Endothelial cell of umbilical vein (primary cell): ENCODE results near the gene RRP15. TPM values are rescaled to one million over a fixed set of nuclear protein-coding genes. Genes with fewer than 3 reads are reported as not detected.

Experiments
- BruUV-seq: library from RNA; stranded (reverse); fragments of 400-500 nt; replicated peaks from 2 replicates; lab custom pipeline; 2021; lab: Mats Ljungman, UMichigan
- CTCF ChIA-PET: fragments of 300-600, 350-600 bp; sonication (Branson Sonifier 250); formaldehyde crosslinking; loops from one replicate; lab custom pipeline; 2021; ENCODE audit warnings: antibody characterized with exemption, inconsistent platforms; lab: Charles Lee
- POLR2A ChIA-PET: fragments of 300-600, 350-600 bp; sonication (Branson Sonifier 250); formaldehyde crosslinking; loops from one replicate; lab custom pipeline; 2021; ENCODE audit warnings: antibody characterized with exemption, inconsistent platforms; lab: Charles Lee
- DNase-seq: peaks from one replicate; pipeline ENCODE4 v3.0.0-alpha.2; 2011; ENCODE audit warnings: low read depth, low spot score
- FAIRE-seq: peaks from 2 replicates; lab custom pipeline; 2011; peaks lifted over from hg19 to GRCh38; lab: Jason Lieb, UNC
- H2AFZ ChIP-seq: 2 replicates; pipeline ENCODE4 v1.6.0; 2012; ENCODE audit warnings: low read depth, low read length, control low read depth, inconsistent platforms
- H3K27ac ChIP-seq: 2 replicates; pipeline ENCODE4 v1.5.1; 2011; ENCODE audit warnings: low read depth, mild to moderate bottlenecking, control low read depth, low read length, moderate library complexity; ENCODE audit not compliant: insufficient read depth
- H3K27me3 ChIP-seq, 2 experiments: 2 replicates each; pipeline versions ENCODE4 v1.6.0 to v1.6.1; 2011; ENCODE audit warnings: low read length in 2 of 2, mixed read lengths in 1 of 2; ENCODE audit not compliant: control insufficient read depth in 2 of 2, insufficient read depth in 2 of 2
- H3K36me3 ChIP-seq, 2 experiments: 2 replicates in 1 of 2; 3 replicates in 1 of 2; pipeline ENCODE4 v1.5.1; 2011; ENCODE audit warnings: low read length in 2 of 2, mild to moderate bottlenecking in 1 of 2, moderate library complexity in 1 of 2; ENCODE audit not compliant: control insufficient read depth in 2 of 2, insufficient read depth in 2 of 2; ENCODE audit errors: extremely low read depth in 1 of 2
- H3K4me1 ChIP-seq: 3 replicates; pipeline ENCODE4 v1.5.1; 2011; ENCODE audit warnings: mild to moderate bottlenecking, low read length; ENCODE audit not compliant: control insufficient read depth, insufficient read depth; ENCODE audit errors: extremely low read depth
- H3K4me2 ChIP-seq: 2 replicates; pipeline ENCODE4 v1.6.1; 2011; ENCODE audit warnings: low read length, control low read depth, mixed read lengths; ENCODE audit not compliant: insufficient read depth
- H3K4me3 ChIP-seq, 3 experiments: fragments of 200-600 bp in 1 of 3; sonication (generic), shearing (Covaris generic) in 1 of 3; replicated peaks in 1 of 3; 2 replicates each; pipeline ENCODE4 v1.5.1; 2011 to 2016; ENCODE audit warnings: control low read depth in 3 of 3, low read length in 3 of 3, mild to moderate bottlenecking in 2 of 3, inconsistent platforms in 1 of 3, low read depth in 1 of 3, moderate library complexity in 1 of 3; ENCODE audit not compliant: insufficient read depth in 1 of 3
- H3K79me2 ChIP-seq: 2 replicates; pipeline ENCODE4 v1.6.0; 2012; ENCODE audit warnings: low read length, inconsistent platforms; ENCODE audit not compliant: control insufficient read depth, insufficient read depth
- H3K9ac ChIP-seq: replicated peaks from 2 replicates; pipeline ENCODE3; 2011; ENCODE audit warnings: low read length, control low read depth; ENCODE audit not compliant: insufficient read depth; ENCODE audit errors: extremely low read depth
- H3K9me1 ChIP-seq: replicated peaks from 3 replicates; pipeline ENCODE4 v1.6.0; 2011; ENCODE audit warnings: mild to moderate bottlenecking, low read length; ENCODE audit not compliant: control insufficient read depth, insufficient read depth; ENCODE audit errors: extremely low read depth
- H3K9me3 ChIP-seq: replicated peaks from 2 replicates; pipeline ENCODE4 v1.5.1; 2012; ENCODE audit warnings: low read length, inconsistent platforms; ENCODE audit not compliant: control insufficient read depth, insufficient read depth
- H4K20me1 ChIP-seq: replicated peaks from 2 replicates; pipeline ENCODE3; 2011; ENCODE audit warnings: mild to moderate bottlenecking, low read length; ENCODE audit not compliant: control insufficient read depth, insufficient read depth; ENCODE audit errors: extremely low read depth
- EZH2 ChIP-seq: IDR thresholded peaks from 2 replicates; pipeline ENCODE4 v1.6.1; 2012; ENCODE audit warnings: borderline replicate concordance, low read depth, mild to moderate bottlenecking, moderate library complexity, low read length, inconsistent platforms; ENCODE audit not compliant: severe bottlenecking
- FOS ChIP-seq: IDR thresholded peaks from 2 replicates; pipeline ENCODE4 v1.6.1; 2011; ENCODE audit warnings: mild to moderate bottlenecking, low read length, moderate library complexity, borderline replicate concordance; ENCODE audit not compliant: insufficient read depth
- GATA2 ChIP-seq: IDR thresholded peaks from 2 replicates; pipeline ENCODE4 v1.7.0; 2011; ENCODE audit warnings: low read depth, mild to moderate bottlenecking, moderate library complexity, mixed read lengths, low read length; ENCODE audit not compliant: insufficient read length, insufficient read depth
- JUN ChIP-seq: IDR thresholded peaks from 2 replicates; pipeline ENCODE4 v1.6.1; 2011; ENCODE audit warnings: borderline replicate concordance, low read depth; ENCODE audit not compliant: insufficient read length, insufficient read depth
- MYC ChIP-seq: IDR thresholded peaks from one replicate; pipeline ENCODE4 v1.6.1; 2011; ENCODE audit warnings: mild to moderate bottlenecking, low read depth, low read length
- POLR2A ChIP-seq: IDR thresholded peaks from 2 replicates; pipeline ENCODE4 v1.6.1; 2012; ENCODE audit warnings: low read depth, mild to moderate bottlenecking, control low read depth, low read length
- POLR2AphosphoS5 ChIP-seq: IDR thresholded peaks from 2 replicates; pipeline ENCODE4 v1.6.1; 2012; ENCODE audit warnings: low read depth, mild to moderate bottlenecking, control low read depth, low read length, moderate library complexity; ENCODE audit not compliant: insufficient read depth
- dilution Hi-C: fragments of 300-500 bp; cut with MboI; formaldehyde crosslinking; loops from one replicate; pipeline ENCODE4 v1.15.0; 2019; ENCODE audit warnings: low sequenced_read_pairs; ENCODE audit not compliant: extremely low pct_ligation_motif_present
- intact Hi-C: fragments of 100-400 bp; cut with micrococcal nuclease; formaldehyde crosslinking; loops from one replicate; pipeline ENCODE4 v1.10.0; 2022
- polyA plus RNA-seq, 4 experiments: library from polyadenylated mRNA; depleted of rRNA in 3 of 4; stranded (reverse) in 3 of 4; unstranded in 1 of 4; fragments of >200 nt; gene quantifications; 2 replicates each; pipeline versions ENCODE4 v1.2.1 to v1.2.3, GENCODE V29; 2011 to 2012; ENCODE audit warnings: missing spikeins in 1 of 4
- total RNA-seq: library from RNA; stranded (reverse); gene quantifications from 2 replicates; pipeline ENCODE4 v1.2.3, GENCODE V29; 2021
- TF ChIP-seq, protein P1 (sequence below), 2 donors: IDR thresholded peaks; 1 replicate in 1 of 2; 2 replicates in 1 of 2; pipeline ENCODE4 v1.5.1; 2011; ENCODE audit warnings: low read length in 2 of 2, mild to moderate bottlenecking in 2 of 2, moderate library complexity in 2 of 2, control low read depth in 1 of 2, inconsistent platforms in 1 of 2, low read depth in 1 of 2; ENCODE audit not compliant: insufficient read depth in 1 of 2; ENCODE audit errors: extremely low read depth in 1 of 2
- TF ChIP-seq, protein P2 (sequence below): IDR thresholded peaks from 2 replicates; pipeline ENCODE4 v1.6.1; 2011; ENCODE audit not compliant: insufficient read depth, insufficient read length

RRP15 gene
- total and polyA plus RNA-seq, 2 donors (not counting 3 experiments of a cell fraction or from before 2014, with no cell fraction given) = 1.0 to 17.3 TPM

DNA sequence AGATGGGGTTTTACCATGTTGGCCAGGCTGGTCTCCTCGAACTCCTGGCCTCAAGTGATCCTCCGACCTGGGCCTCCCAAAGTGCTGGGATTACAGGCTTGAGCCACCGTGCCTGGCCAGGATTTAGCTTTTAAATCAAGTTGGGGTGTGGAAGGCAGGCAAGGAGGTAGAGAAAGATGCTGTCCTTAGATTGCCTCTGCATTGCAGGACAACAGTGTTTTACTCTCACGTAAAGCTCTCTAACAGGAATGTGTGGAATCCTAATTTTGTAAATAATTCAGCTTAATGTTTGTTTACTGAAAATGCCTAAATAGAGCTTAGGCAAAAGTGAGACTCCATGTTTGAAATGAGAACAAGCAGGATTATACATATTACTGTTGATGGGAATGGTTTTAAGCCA lies 30.5 kb downstream of the RRP15 start:
- Histone ChIP-seq H3K27me3 (no peaks in the 10 kb centered on the region), H3K9me1 (no peaks in the 10 kb centered on the region), H4K20me1 (no peaks in the 10 kb centered on the region), H3K4me1 (peaks cover 20% of the 10 kb centered on the region), H2AFZ (no peak overlapping the region), H3K9ac (no peak overlapping the region), H3K4me3 (no peak overlapping the region), H3K27ac (no peak overlapping the region), H3K9me3 (no peaks in the 10 kb centered on the region), H3K36me3 (no peaks in the 10 kb centered on the region), H3K4me2 (no peak overlapping the region), H3K79me2 (peaks cover 9% of the 10 kb centered on the region)
- dilution Hi-C loops (no loop called here), intact Hi-C loops (loop anchor here (10.0 kb wide), 1 partner anchor 869 kb away; no protein-coding TSS in a partner anchor)
- no peak for TF ChIP-seq GATA2
- no peak for TF ChIP-seq JUN
- no TSS peak for BruUV-seq
- FAIRE-seq (no peak), DNase-seq (no peak)
- ChIA-PET POLR2A (no interaction called here), CTCF (interaction anchor here (0.8 to 1.2 kb wide), 2 partner anchors 14 to 16 kb away, joined by 3 to 5 read pairs; no protein-coding TSS in a partner anchor)

DNA sequence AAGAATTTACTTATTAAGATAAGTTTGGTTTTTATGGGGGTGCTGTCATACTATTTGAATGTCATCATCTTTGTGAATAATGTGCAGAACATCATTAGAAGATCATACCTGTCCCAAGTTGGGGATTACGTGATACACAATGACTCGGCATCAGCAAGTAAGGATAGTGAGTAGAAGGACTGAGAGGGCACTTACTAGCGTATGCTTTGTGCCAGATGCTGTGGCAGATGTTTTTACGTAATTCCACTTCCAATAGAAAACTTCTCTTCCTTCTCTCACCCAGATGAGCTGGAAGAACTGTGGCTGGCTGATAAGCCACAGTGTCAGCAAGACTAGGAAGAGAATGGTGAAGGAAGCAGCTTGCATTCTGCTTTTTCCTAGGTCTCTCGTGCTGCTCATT lies 32.0 kb downstream of the RRP15 start:
- no peak for FAIRE-seq
- H3K4me3 ChIP-seq = no peak overlapping the region
- DNase-seq = peak; percentile 21
- H3K4me2 ChIP-seq = no peak overlapping the region
- no TSS peak for BruUV-seq
- H2AFZ ChIP-seq = no peak overlapping the region
- CTCF ChIA-PET = interaction anchor here (1.3 to 3.9 kb wide), 4 partner anchors 13 to 22 kb away, joined by 3 to 18 read pairs (median 6); no protein-coding TSS in a partner anchor
- intact Hi-C loops (loop anchor here (10.0 kb wide), 1 partner anchor 868 kb away; no protein-coding TSS in a partner anchor), dilution Hi-C loops (no loop called here)
- H4K20me1 ChIP-seq = no peaks in the 10 kb centered on the region
- H3K9ac ChIP-seq = no peak overlapping the region
- no peak for TF ChIP-seq FOS
- TF ChIP-seq, protein P1, sequence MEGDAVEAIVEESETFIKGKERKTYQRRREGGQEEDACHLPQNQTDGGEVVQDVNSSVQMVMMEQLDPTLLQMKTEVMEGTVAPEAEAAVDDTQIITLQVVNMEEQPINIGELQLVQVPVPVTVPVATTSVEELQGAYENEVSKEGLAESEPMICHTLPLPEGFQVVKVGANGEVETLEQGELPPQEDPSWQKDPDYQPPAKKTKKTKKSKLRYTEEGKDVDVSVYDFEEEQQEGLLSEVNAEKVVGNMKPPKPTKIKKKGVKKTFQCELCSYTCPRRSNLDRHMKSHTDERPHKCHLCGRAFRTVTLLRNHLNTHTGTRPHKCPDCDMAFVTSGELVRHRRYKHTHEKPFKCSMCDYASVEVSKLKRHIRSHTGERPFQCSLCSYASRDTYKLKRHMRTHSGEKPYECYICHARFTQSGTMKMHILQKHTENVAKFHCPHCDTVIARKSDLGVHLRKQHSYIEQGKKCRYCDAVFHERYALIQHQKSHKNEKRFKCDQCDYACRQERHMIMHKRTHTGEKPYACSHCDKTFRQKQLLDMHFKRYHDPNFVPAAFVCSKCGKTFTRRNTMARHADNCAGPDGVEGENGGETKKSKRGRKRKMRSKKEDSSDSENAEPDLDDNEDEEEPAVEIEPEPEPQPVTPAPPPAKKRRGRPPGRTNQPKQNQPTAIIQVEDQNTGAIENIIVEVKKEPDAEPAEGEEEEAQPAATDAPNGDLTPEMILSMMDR (IDR thresholded peaks at IDR 0.05; ENCODE audit: extremely low read depth in 1 of 2, insufficient read depth in 1 of 2, low read depth in 1 of 2, low read length in 2 of 2) = no peak
- TF ChIP-seq POLR2A = no peak
- TF ChIP-seq MYC = no peak
- no peak for TF ChIP-seq JUN
- TF ChIP-seq, protein P2, sequence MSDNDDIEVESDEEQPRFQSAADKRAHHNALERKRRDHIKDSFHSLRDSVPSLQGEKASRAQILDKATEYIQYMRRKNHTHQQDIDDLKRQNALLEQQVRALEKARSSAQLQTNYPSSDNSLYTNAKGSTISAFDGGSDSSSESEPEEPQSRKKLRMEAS = no peak
- no peak for TF ChIP-seq GATA2
- TF ChIP-seq POLR2AphosphoS5 = no peak
- TF ChIP-seq EZH2 = no peak
- no peaks in the 10 kb centered on the region for H3K9me3 ChIP-seq
- H3K27me3 ChIP-seq = no peaks in the 10 kb centered on the region
- no peaks in the 10 kb centered on the region for H3K9me1 ChIP-seq
- POLR2A ChIA-PET = no interaction called here
- H3K4me1 ChIP-seq = peaks cover 16% of the 10 kb centered on the region
- peaks cover 9% of the 10 kb centered on the region for H3K79me2 ChIP-seq
- no peak overlapping the region for H3K27ac ChIP-seq
- no peaks in the 10 kb centered on the region for H3K36me3 ChIP-seq
